Anterior cingulate cortex (tissue), 58 donors: ENCODE results near the gene PRR5.

Experiments used
- DNase-seq, 58 donors: peaks; one replicate each; lab custom pipeline; 2025; lab: John Stamatoyannopoulos, UW

PRR5 gene

GRCh38 chr22:44711690-44712555, 9.9 kb downstream of the PRR5 start:
- DNase-seq = peak in 19 of 58 donors; percentile 4 to 50 (median 22)

DNA sequence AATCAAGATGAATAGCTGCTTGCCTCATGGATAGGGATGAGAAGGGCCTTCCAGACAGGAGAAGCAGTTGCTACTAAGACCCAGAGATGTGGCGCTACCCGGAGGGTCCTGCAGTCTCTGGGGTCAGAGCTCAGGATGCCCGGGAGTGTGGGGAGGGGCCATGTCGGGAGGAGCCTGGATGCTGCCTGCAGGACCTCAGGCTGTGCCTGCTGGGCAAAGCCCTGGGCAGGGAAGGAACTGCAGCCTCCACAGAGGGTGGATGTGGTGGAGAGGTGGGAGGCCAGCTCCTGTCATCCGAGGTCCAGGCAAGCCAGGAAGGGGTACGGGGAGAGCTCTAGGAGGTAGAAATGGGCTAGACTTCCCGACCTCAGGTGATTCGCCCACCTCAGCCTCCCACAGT, 11.0 kb downstream of the PRR5 start:
- DNase-seq = no peak

DNA sequence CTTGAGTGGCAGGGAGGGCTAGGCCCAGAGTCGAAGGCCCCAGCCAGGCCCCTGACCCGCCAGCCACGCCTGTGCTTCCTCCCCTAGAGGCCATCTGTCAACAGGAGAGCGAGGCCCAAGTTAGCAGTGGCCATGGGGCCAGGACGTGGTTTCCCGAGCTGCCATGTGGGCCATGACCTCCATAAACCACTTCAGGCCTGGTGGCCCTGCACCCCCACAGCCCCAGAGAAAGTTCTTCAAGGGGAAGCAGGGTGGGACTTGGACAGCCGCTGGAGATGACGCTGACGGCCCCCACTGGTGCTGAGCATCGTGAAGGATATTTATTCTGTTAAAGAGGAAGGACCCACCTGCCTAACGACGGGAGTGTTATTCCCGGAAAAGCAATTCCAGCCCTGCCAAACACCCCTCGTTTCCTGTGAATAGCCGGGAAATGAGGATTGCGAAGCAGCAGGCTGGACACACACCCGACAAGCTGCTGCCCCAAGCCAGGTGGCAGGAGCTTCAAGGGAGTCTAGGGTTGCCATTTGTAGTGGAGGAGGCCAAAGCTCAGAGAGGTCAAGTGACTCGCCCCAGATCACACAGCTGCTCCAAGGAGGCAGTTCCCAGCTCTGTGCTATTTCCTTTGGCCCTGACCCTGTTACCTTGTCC, 12.8 kb downstream of the PRR5 start:
- DNase-seq = no peak

GRCh38 chr22:44718418-44718817, 16.4 kb downstream of the PRR5 start:
- DNase-seq = no peak

DNA sequence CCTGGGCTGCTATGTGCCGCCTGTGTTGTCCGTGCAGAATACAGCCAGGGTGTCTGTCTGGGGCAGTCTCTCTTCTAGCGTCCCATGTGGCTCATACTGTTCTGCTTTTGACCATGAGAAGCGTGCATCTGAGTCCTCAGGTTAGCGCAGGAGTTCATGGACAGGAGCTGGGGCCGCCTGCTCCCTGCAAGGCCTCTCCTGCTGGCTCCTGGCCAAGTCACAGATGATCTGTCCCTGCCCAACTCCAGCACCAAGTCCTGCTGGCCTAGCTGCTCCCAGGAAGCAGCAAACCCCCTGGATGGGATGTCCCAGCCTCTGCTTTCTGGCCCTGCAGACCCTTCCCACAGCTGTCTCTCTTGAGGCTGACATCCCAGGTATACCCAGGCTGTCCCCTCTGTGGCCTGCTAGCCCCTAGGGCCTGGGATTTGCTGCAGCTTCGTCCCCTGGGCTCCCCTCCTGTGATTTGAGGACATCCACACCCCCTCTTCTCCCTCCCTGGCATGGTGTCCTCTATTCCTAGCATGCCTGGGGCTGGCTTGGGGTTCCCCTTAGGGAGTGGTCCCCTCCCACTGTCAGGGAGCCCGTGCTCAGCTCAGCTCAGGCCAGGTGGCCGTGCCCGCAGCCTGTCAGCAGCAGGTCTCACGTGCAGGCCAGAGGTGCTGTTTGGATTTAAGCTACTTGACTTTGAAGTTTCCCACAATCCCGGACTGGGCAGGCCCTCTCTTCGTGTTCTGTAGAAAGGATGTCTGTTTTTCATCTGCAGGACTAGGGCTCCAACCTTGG, 17.8 kb downstream of the PRR5 start:
- DNase-seq = peak in 1 of 58 donors; percentile 6

DNA sequence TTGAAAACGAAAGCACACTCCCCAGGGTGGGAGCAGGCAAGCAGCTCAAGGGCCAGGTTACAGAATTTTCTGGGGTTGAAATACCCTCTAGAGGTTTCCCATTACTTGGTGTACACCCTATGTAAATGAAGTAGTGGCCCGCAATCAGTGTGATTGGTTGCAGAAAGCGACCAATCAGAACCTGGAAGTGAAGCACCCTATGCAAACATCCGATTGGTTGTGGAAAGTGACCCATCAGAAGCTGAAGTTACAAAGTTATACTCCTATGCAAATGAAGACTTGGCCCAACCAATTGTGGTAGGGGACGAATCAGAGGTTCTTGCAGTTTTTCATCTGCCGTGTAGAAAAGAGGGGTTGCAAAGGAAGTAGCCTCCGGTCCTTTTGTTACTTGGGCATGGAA, 19.2 kb downstream of the PRR5 start:
- DNase-seq = no peak

GRCh38 chr22:44722611-44723010, 20.6 kb downstream of the PRR5 start:
- DNase-seq = no peak

GRCh38 chr22:44723801-44724200, 21.8 kb downstream of the PRR5 start:
- no peak for DNase-seq

DNA sequence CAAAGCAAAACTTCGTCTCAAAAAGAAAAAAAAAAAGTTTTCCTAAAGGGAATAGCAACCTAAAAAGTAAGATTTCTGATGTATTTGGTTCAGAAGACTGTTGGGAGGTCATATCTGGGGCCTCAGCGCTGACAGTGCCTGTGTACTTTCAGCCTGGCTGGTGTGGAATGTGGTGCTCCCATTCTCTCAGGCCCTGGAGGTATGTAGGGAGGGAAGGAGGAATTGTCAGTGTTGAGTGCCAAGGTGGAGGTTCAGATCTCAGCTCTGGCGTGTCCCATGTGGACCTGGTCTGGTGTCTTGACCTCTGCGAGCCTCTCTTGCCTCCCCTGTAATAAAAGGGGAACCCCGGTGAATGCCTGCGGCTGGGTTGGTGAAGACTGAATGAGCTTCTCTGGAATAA, 22.4 kb downstream of the PRR5 start:
- DNase-seq = no peak

DNA sequence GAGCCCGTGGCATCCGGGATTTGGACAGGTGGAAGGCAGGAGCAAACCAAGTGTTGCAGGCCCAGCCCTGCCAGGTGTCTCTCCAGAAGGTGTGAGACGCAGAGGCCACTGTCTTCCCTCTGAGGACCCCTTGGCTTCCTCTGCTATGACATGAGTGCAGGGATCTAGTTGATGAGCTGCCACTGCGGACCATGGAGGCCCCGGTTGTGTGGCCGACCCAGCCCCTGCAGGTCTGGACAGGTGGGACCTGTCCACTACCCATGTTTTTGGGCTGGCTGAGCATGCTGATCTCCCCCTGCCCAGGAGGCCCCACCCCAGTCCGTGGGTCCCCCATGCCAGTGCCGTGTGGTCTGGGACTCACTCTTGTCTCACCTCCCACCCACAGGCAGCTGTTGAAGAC, 22.9 kb downstream of the PRR5 start:
- no peak for DNase-seq

- DNase-seq = no peak
These were observed 24.4 kb downstream of the PRR5 start for GRCh38 chr22:44726439-44726838.

GRCh38 chr22:44727148-44727547, 25.1 kb downstream of the PRR5 start:
- DNase-seq = no peak

GRCh38 chr22:44727709-44728108, 25.7 kb downstream of the PRR5 start:
- no peak for DNase-seq

- no peak for DNase-seq
These were observed 26.8 kb downstream of the PRR5 start for GRCh38 chr22:44728761-44729324.

DNA sequence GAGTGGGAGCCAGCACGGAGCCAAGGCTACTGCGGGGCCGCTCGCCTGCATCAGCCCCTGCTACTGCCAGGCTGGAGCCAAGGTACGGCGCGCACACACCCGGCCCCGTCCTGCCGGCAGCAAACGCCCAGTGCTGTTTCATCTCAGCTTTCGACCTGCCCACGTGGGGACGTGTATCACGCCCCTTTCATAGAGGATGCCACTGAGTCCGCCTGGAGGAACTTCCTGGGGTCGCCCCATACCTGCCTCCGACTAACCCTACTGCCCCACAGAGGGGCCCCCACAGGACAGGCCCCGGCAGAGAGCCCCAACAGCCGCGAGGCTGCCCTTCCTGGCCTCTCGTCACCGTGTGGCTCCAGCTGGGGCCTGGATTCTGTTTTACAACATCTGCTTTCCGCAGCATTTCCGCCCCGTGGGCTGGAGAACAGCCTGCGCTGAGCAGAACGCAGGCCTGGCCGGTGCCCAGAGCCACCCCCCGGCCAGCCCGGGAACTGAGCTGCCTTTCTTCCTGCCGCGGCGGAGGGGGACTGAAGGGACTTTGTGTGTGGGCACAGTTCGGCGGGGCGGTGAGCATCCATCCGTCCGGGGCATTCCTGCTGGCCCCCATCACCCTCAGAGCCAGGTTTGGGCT, 27.5 kb downstream of the PRR5 start:
- peak in 55 of 58 donors; percentile 6 to 86 (median 61) for DNase-seq

DNA sequence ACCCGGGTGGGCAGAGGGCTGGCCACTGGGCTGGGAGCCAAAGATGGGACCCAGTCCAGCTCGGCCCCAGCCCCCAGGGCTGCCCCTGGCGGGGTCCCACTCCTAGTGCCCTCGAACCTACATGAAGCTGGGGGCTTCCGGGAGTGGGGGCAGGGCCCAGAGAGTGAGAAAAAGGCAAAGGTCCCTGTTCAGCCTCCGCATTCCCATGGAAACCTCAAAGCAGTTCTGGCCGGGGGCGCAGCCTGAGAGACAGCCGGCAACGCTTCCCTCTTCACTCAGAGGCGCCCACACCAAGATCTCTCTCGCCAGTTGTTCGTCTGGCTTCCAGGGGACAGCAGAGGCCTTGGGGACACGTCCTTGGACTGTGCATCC, 28.0 kb downstream of the PRR5 start:
- DNase-seq = peak in 2 of 58 donors; percentile 40 to 42

DNA sequence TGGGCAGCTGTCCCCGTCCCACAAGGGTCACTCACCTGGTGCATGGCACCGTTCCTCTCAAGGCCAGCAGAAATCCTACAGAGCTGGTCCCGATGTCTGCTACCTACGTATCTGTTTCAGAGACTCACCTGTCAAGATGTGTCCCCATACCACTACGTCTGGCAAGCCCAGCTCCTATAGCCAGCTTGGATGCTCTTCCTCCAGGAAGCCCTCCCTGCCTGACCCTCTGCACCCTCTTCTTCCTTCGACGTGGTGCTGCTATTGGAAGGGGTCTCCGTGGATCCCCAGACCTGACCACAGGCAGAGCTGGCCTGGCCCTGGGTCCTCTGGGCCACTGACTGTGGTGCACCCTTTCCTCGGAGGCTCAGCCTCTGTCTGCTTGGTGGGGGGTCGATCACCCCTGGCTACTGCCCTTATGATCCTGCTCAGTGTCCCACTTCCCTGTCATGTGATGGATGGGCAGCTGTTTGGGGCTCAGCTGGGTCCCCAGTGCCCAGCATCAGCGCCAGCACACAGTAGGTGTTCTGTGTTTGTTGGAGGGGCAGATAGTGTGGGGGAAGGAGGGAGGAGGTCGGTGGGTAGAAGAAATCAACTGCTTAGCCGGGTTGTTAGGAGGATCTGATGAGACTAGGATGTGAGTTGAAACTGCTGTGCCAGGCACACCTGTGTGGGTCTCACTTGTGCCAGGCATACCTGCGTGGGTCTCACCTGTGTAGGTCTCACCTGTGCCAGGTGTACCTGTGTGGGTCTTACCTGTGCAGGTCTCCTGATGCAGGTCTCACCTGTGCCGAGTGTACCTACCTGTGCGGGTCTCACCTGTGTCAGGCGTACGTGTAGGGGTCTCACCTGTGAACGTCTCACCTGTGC, 28.7 kb downstream of the PRR5 start:
- DNase-seq = no peak

GRCh38 chr22:44731357-44731970, 29.5 kb downstream of the PRR5 start:
- DNase-seq = no peak

GRCh38 chr22:44732017-44732561, 30.1 kb downstream of the PRR5 start:
- no peak for DNase-seq
